HG03469 (cell line): ENCODE measurements around the gene QKI.
A peak's percentile ranks its signal among the peaks of the same experiment; 100 is the strongest.

ENCODE experiments used
- ATAC-seq: cut with Tn5 transposase; IDR thresholded peaks from one replicate; pipeline ENCODE4 v1.9.1; 2021; ENCODE audit warnings: mild to moderate bottlenecking, moderate library complexity, moderate number of reproducible peaks; ENCODE audit not compliant: unreplicated experiment

Gene QKI

DNA sequence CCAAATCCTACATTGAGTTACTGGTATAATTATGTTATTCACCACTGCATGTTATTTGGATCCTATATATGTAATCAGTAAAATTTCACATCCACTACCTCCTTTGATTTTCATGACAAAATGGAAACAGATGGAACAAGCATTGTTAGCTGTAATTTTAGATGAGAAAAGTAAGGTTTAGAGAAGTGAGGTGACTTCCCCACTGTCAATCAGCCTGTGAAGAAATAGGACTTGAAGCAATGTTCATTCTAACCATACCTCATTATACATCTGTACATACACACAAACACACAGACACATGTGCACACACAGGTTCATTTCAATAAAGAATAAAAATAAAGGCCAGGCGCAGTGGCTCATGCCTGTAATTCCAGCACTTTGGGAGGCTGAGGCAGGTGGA, 23.7 kb upstream of the QKI start:
- no peak for ATAC-seq

DNA sequence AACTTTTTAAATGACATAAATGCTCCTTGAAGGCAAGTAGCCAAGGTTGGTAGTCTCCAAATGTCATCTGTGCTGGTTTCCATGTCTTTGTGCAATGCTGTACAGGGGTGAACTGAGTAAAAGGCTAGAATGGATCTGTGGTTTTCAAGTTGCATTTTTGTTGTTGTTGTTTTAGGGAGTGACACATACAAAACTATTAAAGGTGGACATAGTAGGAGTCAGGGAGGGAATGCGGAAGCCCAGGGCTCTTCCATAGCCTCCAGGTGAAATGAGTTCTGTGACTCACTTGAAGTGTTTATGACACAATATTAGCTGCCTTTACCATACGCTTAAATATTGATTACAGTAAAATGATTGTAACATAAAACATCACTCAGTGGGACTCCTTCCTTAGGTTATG, 22.5 kb upstream of the QKI start:
- no peak for ATAC-seq

DNA sequence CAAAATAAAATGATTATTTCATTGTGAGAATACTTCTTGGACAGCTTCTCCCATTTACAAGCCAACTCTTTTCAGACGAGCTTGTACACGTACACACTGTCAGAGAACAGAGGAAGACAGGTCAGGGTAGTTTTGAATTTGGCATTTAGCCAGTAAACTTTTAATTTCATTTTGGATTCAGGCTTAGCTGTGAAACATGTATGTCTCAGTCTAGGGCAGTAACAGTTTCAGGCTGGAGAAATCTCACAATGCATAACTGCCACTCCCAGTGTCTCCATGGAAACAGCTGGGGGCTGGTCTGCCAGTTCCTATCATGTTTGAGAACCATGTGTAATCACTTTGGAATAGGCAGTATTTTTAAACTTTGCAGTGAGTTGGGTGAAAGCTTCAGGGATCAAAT, 22.0 kb upstream of the QKI start:
- no peak for ATAC-seq

DNA sequence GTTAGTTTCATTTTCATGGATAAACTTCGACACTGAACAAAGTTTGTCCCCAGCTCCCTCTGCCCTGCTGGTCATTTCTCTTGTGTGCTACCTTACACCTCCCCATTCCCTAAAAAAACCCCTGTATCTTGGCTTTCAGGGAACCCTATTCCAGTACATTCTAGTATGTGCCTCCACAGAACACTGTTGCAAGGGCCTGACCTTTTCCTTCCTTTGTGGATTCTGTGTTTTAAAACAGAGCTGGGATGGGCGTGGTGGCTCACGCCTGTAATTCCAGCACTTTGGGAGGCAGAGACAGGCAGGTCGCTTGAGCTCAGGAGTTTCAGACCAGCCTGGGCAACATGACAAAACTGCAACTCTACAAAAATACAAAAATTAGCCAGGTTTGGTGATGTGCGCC, 20.6 kb upstream of the QKI start:
- ATAC-seq = no peak

DNA sequence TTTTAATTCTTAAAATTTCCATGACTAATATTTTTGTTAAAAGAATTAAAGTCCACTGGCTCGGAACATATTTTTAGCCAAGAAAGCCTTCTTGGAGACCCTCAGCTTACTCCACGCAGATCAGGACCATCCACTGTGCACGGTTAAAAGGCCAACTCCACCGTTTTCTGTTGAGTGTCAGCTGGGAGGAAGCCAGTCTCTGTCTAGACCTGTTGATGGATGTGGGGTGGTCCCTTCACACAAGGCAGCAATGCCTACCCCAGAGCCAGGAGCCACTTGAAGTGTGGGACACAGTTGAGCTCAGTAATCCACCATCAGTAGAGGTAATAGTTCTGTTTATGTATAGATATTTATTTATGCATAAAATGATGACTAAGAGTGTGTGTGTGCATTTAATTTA, 19.9 kb upstream of the QKI start:
- ATAC-seq = no peak

DNA sequence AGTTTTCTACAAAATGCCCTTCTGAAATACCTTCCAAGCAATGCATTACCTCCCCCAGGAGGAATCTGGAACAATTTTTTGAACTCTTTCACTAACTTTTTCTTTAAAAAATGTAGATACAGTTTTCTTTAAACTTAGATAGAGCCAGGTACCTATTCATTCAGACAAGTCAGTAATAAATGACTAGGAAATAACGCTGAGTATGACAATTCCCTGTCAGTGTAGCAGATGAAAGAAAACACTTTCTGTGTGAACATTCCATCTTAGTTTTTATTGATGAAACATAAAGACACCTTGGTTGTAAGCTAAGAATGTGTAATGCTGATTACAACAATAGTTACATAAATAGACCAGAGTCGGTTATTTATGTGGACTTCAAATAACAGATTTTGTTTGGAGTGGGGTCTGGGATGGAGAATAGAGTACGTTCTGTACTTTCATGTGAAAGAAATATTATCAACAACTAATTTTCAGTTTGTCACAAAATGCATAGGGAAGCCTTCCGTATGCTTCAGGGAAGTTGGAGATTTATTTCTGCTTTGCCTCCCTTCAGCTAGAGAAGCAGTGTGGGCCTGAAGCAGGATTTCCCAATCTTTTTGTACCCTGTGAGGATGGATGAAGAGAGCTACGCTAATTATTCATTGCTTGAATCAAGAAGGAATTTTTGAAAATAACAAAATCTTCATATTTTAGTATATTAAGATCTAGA, 19.2 kb upstream of the QKI start:
- no peak for ATAC-seq

DNA sequence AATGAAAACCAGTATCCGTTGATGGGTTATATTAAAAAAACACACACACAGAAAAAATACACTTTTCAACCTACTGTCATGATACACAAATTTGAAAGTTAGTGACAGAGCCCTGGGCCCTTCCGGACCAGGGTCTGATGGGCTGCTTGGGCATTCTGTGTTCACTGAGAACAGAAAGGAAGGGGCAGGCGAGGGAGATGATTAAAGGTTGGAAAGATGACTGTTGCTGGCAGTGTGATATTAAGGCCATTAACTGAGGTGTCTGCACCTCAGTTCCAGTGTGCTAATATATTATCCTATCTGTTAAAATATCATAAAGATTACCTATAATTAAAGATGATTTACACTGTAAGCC, 18.7 kb upstream of the QKI start:
- no peak for ATAC-seq

DNA sequence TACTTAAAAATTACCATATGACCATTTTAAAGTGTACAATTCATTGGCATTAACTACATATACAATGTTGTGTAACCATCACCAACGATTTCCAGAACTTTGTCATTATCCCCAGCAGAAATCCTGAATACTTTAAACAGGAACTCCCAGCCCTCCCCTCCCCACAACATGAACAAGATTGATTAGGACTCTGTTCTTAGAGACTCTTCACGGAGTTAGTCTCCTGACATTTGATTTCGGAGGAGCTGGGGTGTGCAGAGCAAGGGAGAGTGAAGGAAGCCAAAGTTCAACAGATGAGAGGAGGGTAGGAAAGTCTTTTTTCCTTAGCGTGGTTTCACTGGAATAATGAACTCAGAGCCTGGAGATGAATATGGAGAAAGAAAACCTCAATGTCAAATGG, 17.2 kb upstream of the QKI start:
- no peak for ATAC-seq

DNA sequence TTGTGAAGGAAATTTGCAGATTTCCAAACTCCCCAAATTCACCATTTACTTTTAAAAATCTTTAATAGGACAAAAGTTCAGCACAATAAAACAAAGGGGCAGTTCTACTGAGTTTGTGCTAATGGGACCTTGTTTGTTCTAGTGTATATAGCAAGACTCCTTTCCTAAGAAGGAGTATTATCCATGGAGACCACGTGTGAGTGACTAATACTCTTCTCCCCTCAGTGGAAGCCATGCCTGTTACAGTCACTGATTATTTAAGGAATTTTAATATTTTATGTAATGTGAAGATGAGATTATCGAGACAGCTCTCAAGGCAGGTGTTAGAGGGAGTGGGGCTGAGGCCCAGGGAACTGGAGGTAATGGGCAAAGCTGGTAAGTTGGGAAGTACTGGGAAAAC, 16.4 kb upstream of the QKI start:
- no peak for ATAC-seq

DNA sequence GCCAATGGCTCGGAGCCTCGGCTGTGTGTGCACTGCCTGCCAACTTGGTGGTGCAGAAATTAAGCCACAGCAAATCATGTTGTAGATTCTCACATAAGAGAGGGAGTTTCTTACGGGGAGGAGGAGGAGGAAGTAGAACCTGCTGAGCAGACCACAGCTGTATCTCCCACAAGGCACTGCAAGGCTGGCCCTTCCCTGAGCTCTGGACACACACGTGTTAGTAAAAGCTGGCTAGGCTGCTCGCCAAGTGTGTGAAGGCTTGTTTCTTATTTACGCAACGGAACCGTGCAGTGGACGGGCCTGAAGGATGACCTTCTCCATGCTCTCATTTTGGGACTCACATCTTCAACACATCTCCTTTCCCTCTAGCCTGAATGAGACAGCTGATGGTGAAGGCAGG, 15.7 kb upstream of the QKI start:
- ATAC-seq = peak; percentile 39

DNA sequence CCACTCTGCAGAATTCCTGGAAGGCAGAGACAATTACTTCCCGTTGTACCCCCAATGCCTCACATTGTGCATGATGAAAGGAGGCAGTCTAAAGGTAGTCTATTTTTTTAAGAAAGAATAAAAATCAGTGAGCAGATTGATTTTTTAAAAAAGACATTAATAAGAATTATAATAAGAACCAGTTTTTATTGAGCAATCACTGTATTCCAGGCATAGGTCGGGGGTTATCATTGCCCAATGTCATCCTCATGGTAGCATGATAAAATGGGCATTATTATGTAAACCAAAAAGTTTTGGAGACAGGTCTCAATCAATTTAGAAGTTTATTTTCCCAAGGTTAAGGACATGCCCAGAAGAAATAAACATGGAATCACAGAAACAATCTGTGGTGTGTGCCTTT, 14.0 kb upstream of the QKI start:
- no peak for ATAC-seq

DNA sequence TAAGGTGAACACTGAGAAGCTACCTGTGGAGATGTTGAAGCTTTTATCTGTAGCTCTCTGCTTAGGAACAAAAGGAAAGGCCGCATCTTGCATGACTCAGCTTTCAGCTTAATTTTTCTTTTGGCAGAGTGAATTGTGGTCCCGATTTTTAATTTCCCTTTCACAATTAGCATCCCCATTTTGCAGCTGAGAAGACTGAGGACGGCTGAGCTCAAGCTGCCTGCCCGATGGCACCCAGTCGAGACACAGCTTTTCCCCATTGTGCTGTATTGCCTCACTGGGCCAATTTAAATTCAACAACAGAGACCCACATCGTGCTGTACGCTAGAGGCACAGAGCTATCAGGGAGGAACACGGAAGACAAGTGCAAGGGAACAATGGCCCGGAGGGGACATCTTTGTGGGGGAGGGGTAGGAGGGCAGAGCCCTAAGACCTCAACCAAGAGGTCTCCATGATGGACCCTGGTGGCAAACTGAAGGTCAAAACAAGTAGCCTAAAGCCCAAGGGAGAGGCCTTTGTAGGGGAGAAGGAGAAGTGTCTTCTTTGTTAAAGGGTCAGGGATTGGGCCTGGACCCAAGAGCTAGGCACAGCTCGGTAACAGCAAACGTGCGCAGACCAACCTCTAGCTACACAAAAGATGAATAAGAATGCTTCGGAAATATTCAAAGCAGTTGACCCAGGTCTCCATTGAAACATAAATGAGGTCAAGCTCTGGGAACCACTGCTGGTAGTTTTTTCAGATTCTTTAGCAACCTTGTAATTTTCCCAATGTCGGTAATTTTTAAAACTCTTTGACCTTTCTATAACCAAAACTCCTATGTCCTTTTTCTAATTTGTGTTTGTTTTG, 13.3 kb upstream of the QKI start:
- ATAC-seq = no peak

DNA sequence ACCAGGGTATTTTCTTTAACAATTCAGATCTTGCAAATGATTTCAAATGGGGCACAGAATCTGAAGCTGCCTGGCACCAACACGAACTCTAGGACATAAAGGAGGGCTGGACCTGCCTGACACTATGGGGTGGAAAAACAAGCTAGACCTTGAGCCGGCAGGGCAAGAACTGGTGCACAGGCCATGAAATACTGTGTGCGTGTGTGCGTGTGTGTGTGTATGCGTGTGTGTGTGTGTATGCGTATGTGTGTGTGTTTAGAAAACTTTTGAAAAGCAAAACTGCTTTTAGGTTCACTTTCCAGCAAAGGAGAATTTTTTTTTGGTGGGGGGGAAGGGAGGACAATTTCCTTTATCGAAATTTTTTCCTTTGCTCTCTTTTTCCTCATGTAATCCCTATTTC, 11.9 kb upstream of the QKI start:
- no peak for ATAC-seq

DNA sequence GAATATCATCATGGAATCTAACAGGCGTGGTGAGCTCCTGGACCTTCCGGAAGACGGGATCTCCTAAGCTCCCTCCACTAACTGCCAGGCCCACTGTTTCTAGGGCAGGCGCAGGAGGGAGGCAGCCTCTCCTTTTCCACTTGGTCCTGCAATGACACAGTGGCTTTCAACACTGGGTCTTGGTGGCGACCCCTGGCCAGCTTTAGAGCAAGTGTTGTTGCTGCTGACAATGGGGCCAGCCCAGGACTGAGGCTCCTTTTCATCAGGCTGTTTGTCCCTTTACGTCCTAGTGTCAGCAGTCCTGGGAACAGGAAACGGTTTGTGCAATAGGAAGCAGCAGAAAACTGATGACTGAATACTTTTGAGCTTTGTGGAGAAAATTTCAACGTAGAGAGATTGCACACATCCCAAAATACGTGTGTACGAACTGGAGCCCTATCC, 9.7 kb upstream of the QKI start:
- no peak for ATAC-seq

DNA sequence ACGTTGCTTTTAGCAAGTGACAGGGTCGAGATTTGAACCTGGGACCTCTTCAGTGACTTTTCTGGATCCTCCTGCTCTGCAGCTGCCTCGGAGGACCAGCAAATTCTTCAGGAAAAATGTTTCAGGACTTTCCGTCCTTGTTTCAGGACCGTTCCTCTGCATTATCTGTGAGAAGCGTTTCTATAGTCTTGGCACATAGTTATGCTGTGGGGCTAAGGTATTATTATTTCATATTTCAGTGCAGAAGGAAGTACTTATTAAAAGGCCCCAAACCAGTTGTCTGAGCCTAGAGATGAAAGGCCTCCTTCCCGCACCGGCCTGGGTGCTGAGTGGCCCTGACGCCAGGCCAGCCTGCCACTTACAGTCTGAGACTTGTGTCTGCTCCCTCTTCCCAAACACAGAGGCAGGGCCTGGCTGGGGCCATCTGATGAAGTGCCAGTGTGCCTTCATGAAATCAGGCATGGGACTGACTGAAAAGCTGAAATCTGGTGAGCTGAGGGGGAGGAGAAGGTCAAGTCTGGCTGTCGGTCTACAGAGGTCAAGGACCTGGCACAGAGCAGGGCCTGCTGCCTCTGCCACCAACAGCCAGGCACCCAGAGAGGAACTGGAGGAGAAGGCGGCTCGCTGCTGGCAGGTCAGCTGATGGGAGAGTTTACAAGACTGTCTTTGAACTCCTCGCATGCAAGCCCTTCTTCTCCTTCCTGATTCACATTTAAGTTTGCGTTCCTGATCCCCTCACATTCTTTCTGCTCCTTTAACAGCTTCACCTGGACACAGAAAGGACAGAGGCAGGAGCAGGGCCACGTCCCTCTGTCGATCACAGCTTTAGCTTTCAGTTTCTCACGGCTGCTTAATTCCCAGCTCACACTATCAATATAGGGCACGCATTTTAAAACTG, 8.9 kb upstream of the QKI start:
- peak; percentile 78 for ATAC-seq

DNA sequence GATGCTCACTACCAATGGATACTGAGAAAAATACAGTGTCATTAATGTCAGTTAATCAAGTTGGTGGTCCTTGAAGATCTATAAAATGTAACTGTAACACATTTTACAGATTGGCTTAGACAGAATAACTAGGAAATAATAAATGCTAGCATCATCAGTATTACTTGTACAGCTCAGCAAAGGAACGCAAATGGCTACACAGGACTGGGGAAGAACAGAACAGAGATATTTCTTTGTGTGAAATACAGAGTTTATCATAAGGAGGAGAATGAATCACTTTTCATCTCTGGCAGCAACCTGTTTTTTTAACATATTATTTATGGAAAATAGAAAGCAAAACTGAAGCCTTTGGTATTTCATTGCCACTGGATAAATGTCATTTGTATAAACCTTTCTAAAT, 8.2 kb upstream of the QKI start:
- ATAC-seq = no peak

DNA sequence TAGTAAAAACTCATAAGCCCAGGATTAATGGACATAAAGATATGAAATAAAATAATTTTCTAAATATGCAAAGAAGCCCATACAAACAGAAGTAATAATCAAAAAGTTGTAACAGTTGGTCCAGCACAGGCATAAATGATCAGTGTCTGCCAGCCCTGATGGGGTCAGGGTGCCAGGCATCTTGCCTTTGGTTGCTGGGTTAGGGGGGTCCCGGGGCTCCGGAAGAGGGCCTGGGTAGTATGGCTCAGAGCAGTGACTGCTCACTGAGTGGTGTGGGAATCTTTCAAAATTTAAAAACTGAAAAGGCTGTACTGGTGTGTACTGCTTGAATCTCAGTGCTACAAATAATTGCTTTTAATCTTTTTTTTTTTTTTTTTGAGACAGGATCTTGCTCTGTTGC, 7.7 kb upstream of the QKI start:
- ATAC-seq = no peak

DNA sequence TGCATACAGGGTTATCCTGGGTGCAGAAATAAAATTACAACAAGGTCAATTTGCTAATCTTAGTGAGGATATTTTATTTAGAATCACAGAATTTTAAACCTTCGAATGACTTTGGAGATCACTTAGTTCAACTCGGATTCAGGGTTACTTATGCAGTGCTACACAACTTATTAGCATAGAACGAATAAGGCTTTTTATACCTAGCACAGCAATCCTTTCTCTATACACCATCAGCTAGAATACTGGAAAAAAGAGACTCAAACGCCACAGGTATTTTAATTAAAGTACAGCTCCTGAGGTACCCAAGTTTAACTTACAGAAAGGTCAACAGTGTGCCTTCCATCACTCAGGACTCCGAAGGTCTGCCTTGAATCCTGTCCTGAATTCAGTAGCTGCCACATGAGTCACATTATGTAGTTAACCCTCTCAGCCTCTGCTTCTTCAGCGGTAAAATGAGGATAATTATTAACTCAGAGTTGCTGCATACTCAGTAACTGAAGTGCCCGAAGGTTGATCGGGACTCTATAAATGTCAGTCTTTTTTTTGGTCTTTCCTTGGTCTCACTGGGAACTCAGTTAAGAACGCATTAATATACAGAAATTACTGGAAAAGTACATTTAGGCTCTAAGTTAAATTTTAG, 6.0 kb upstream of the QKI start:
- no peak for ATAC-seq

DNA sequence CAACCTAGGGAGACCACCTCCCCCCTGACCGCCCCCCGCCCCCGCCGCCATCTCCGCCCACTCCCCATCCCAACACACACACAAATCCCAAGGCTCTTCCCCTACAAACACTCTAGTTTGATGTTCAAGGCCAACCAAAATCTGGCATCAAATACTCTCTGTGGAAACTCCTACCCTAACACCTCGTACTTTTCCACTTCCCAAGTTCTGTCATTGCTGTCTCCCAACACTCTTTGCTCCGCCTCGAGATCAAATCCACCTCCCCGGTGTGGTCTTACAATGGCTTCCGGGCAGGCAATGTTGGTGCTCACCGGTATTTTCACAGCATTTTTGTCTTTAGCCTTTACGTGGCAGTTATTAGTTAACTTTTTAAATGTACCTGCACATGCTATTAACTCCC, 4.8 kb upstream of the QKI start:
- ATAC-seq = no peak

DNA sequence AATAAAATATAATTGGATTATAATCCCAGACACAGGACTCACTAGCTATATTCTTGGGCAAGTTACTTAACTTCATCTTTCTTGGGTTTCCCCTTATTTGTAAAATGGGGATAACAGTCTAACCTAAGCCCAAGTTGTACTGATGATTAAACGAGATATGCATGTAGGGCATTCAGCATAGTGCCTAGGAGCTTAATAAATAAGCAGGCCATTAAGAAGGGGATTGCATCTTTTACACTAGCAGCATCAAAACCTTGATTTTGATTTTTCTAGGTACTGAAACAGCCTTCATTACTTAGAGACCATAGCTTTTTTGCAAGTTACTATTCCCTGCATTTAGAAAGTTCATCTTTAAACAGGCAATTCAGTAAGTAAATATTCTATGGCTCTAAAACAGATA, 2.2 kb upstream of the QKI start:
- no peak for ATAC-seq

DNA sequence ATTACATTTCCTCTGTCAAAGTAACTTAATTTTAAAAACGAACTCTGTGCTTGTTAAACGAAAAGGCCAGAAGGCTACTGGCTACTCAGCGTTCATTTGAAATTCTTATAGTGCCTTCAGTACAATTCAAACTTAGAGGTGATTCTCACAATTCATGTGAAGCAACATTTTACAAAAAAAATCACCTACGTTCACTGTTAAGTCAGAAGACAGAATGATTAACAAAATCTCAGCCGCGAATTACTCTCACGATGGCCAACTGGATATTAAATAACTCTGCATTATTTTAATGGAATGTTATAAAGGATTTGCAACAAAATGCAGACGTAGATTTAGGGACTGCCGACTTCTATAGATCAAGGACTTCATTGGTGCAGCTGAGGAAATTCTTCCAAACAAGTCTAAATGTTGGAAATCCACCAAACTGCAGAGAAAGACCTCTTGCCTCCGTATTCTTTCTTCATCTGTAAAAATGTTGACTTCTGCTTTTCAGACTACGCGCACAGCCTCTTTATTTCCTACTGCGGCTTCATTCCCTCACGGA, 1.6 kb upstream of the QKI start:
- ATAC-seq = no peak
